CD14-positive monocyte (primary cell): ENCODE measurements around the gene WWC1. TPM values are rescaled to one million over a fixed set of nuclear protein-coding genes. Genes with fewer than 3 reads are reported as not detected.

Source experiments
- DNase-seq, 3 donors: peaks; one replicate each; pipeline ENCODE4 v3.0.0-alpha.2; 2011 to 2022
- H2AFZ ChIP-seq: 2 replicates; pipeline ENCODE4 v1.6.0; 2012; ENCODE audit warnings: mild to moderate bottlenecking, low read depth, low read length, inconsistent platforms; ENCODE audit not compliant: insufficient read depth, poor library complexity, severe bottlenecking
- H3K27ac ChIP-seq, 2 donors: 1 replicate in 1 of 2; 2 replicates in 1 of 2; pipeline ENCODE4 v1.5.1; 2012 to 2013; ENCODE audit warnings: low read length in 2 of 2, control low read depth in 1 of 2, inconsistent platforms in 1 of 2, low read depth in 1 of 2, mild to moderate bottlenecking in 1 of 2
- H3K27me3 ChIP-seq, 2 donors: one replicate each; pipeline versions ENCODE4 v1.6.0 to v1.6.1; 2011 to 2013; ENCODE audit warnings: low read length in 2 of 2; ENCODE audit not compliant: control insufficient read depth in 2 of 2, insufficient read depth in 2 of 2
- H3K36me3 ChIP-seq, 2 donors: replicated peaks in 1 of 2; 1 replicate in 1 of 2; 2 replicates in 1 of 2; pipeline versions ENCODE4 v1.5.1 to v1.6.1; 2012 to 2013; ENCODE audit warnings: low read length in 2 of 2, control low read depth in 1 of 2, inconsistent platforms in 1 of 2, mild to moderate bottlenecking in 1 of 2; ENCODE audit not compliant: insufficient read depth in 2 of 2, control insufficient read depth in 1 of 2
- H3K4me1 ChIP-seq, 2 donors: 1 replicate in 1 of 2; 2 replicates in 1 of 2; pipeline versions ENCODE4 v1.5.1 to v1.6.1; 2012 to 2013; ENCODE audit warnings: low read length in 2 of 2, control low read depth in 1 of 2, inconsistent platforms in 1 of 2, mild to moderate bottlenecking in 1 of 2, moderate library complexity in 1 of 2; ENCODE audit not compliant: insufficient read depth in 2 of 2, control insufficient read depth in 1 of 2
- H3K4me2 ChIP-seq: replicated peaks from 2 replicates; pipeline ENCODE3; 2012; ENCODE audit warnings: low read length, moderate library complexity, mild to moderate bottlenecking; ENCODE audit not compliant: poor library complexity, severe bottlenecking; ENCODE audit errors: extremely low read depth
- H3K4me3 ChIP-seq, 3 experiments: fragments of 200-600 bp in 1 of 3; sonication (generic) in 1 of 3; replicated peaks in 1 of 3; 1 replicate in 2 of 3; 2 replicates in 1 of 3; pipeline ENCODE4 v1.5.1; 2011 to 2013; ENCODE audit warnings: low read length in 3 of 3, mild to moderate bottlenecking in 3 of 3, control low read depth in 2 of 3, low read depth in 2 of 3, inconsistent platforms in 1 of 3, moderate library complexity in 1 of 3
- H3K79me2 ChIP-seq: 2 replicates; pipeline ENCODE4 v1.6.0; 2012; ENCODE audit warnings: mild to moderate bottlenecking, control low read depth, inconsistent platforms, low read length, moderate library complexity; ENCODE audit not compliant: insufficient read depth
- H3K9ac ChIP-seq: 2 replicates; pipeline ENCODE4 v1.6.0; 2017; ENCODE audit warnings: low read length, mild to moderate bottlenecking; ENCODE audit not compliant: insufficient read depth, poor library complexity, severe bottlenecking
- H3K9me3 ChIP-seq, 2 donors: replicated peaks in 1 of 2; 1 replicate in 1 of 2; 2 replicates in 1 of 2; pipeline versions ENCODE4 v1.5.1 to v1.6.1; 2012 to 2013; ENCODE audit warnings: low read length in 2 of 2, control low read depth in 1 of 2; ENCODE audit not compliant: control insufficient read depth in 1 of 2, insufficient read depth in 1 of 2
- H4K20me1 ChIP-seq: 2 replicates; pipeline ENCODE4 v1.6.0; 2012; ENCODE audit warnings: mild to moderate bottlenecking, low read length, control low read depth, moderate library complexity; ENCODE audit not compliant: insufficient read depth
- H3K27ac Mint-ChIP-seq, 7 donors: one replicate each; pipeline ENCODE4 v1.8.0; 2020; ENCODE audit warnings: mild to moderate bottlenecking in 7 of 7, mixed read lengths in 7 of 7, moderate library complexity in 6 of 7, inconsistent platforms in 2 of 7
- H3K27me3 Mint-ChIP-seq, 3 donors: one replicate each; pipeline ENCODE4 v1.8.0; 2021 to 2022; ENCODE audit warnings: low read depth in 3 of 3, mild to moderate bottlenecking in 3 of 3, mixed read lengths in 3 of 3, moderate library complexity in 3 of 3, inconsistent platforms in 1 of 3
- H3K36me3 Mint-ChIP-seq, 2 donors: one replicate each; pipeline ENCODE4 v1.8.0; 2020; ENCODE audit warnings: mixed read lengths in 2 of 2, inconsistent platforms in 1 of 2, mild to moderate bottlenecking in 1 of 2
- H3K4me1 Mint-ChIP-seq: one replicate; pipeline ENCODE4 v1.8.0; 2020; ENCODE audit warnings: mild to moderate bottlenecking, mixed read lengths
- H3K4me3 Mint-ChIP-seq, 2 donors: one replicate each; pipeline ENCODE4 v1.8.0; 2020; ENCODE audit warnings: mild to moderate bottlenecking in 2 of 2, mixed read lengths in 2 of 2, moderate library complexity in 1 of 2
- H3K9me3 Mint-ChIP-seq, 7 donors: one replicate each; pipeline ENCODE4 v1.8.0; 2020 to 2022; ENCODE audit warnings: mixed read lengths in 7 of 7, mild to moderate bottlenecking in 6 of 7, moderate library complexity in 6 of 7, inconsistent platforms in 2 of 7
- WGBS: methylation state at CpG from one replicate; pipeline ENCODE4 v1.1.5; 2013; ENCODE audit warnings: missing lambda C conversion rate; ENCODE audit not compliant: insufficient coverage; 5-methylcytosine and 5-hydroxymethylcytosine counted together
- intact Hi-C, 2 donors: fragments of 100-400 bp; cut with micrococcal nuclease; formaldehyde crosslinking; loops; one replicate each; pipeline versions ENCODE4 v1.15.0 to v1.15.1; 2023
- polyA plus RNA-seq, 3 donors: library from polyadenylated mRNA; depleted of rRNA in 1 of 3; unstranded in 2 of 3; stranded (reverse) in 1 of 3; fragments of 300-500 nt in 2 of 3; fragments of >200 nt in 1 of 3; fragmentation: Illumina TruSeq in 2 of 3; gene quantifications; 1 replicate in 2 of 3; 2 replicates in 1 of 3; pipeline ENCODE4 v1.2.3, GENCODE V29; 2012 to 2021
- TF ChIP-seq, protein P1 (sequence below): fragments of 200-600 bp; IDR thresholded peaks from one replicate; pipeline ENCODE4 v1.8.0; 2022; ENCODE audit warnings: antibody characterized with exemption, mild to moderate bottlenecking

Gene WWC1
- polyA plus RNA-seq, 3 donors, result not detected

DNA sequence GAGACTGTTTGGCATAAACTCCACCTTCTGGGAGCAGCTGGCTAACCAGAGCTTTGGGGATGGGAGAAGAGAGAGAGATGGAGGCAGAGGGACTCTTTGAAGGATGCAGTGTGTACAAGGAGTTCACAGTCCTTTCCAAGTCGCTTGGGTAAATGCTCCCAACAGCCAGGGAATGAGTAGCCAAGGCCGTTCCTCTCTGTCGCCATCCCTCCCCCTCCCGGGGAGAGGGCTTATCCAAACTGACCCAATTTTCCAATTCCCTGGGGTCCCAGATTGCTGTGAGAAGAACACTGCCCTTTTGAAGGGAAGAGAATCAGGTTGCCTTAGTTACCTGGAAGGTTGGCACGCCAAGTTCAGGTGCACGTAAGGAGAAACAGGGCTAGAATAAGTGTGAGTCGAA lies 7.9 kb downstream of the WWC1 start:
- TF ChIP-seq, protein P1, sequence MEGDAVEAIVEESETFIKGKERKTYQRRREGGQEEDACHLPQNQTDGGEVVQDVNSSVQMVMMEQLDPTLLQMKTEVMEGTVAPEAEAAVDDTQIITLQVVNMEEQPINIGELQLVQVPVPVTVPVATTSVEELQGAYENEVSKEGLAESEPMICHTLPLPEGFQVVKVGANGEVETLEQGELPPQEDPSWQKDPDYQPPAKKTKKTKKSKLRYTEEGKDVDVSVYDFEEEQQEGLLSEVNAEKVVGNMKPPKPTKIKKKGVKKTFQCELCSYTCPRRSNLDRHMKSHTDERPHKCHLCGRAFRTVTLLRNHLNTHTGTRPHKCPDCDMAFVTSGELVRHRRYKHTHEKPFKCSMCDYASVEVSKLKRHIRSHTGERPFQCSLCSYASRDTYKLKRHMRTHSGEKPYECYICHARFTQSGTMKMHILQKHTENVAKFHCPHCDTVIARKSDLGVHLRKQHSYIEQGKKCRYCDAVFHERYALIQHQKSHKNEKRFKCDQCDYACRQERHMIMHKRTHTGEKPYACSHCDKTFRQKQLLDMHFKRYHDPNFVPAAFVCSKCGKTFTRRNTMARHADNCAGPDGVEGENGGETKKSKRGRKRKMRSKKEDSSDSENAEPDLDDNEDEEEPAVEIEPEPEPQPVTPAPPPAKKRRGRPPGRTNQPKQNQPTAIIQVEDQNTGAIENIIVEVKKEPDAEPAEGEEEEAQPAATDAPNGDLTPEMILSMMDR, result no peak
- 92% methylated on average over 3 of the region's 7 CpGs for WGBS
- peaks cover 7 to 13% (median 9%) of the 10 kb centered on the region in 3 donors for H3K27me3 Mint-ChIP-seq

GRCh38 chr5:168300326-168301182 lies 9.1 kb downstream of the WWC1 start:
- TF ChIP-seq, protein P1, result no peak
- Mint-ChIP-seq H3K27me3 (peaks cover 0 to 5% (median 2%) of the 10 kb centered on the region in 3 donors), H3K36me3 (no peaks in the 10 kb centered on the region), H3K4me3 (no peak overlapping the region), H3K9me3 (no peaks in the 10 kb centered on the region), H3K27ac (no peak overlapping the region), H3K4me1 (no peaks in the 10 kb centered on the region)
- Histone ChIP-seq H3K9me3 (no peaks in the 10 kb centered on the region), H3K9ac (no peak overlapping the region), H3K36me3 (no peaks in the 10 kb centered on the region), H3K79me2 (no peaks in the 10 kb centered on the region), H2AFZ (no peak overlapping the region), H3K4me1 (no peaks in the 10 kb centered on the region), H3K4me3 (no peak overlapping the region), H3K27ac (no peak overlapping the region), H3K27me3 (no peaks in the 10 kb centered on the region), H4K20me1 (no peaks in the 10 kb centered on the region), H3K4me2 (no peak overlapping the region)
- intact Hi-C loops, result no loop called here
- no peak for DNase-seq
- WGBS, result 87% methylated on average over 5 of the region's 11 CpGs

More for the DNA sequence above, 7.9 kb downstream of the WWC1 start:
- no peak overlapping the region for H3K4me2 ChIP-seq
- H3K9me3 ChIP-seq, result no peaks in the 10 kb centered on the region
- DNase-seq, result no peak
- no peaks in the 10 kb centered on the region for H3K36me3 Mint-ChIP-seq
- no peaks in the 10 kb centered on the region for H3K4me1 Mint-ChIP-seq
- no peaks in the 10 kb centered on the region for H3K79me2 ChIP-seq
- no peak overlapping the region for H3K9ac ChIP-seq
- H4K20me1 ChIP-seq, result no peaks in the 10 kb centered on the region
- no peak overlapping the region for H3K27ac ChIP-seq
- intact Hi-C loops, result no loop called here
- H3K27ac Mint-ChIP-seq, result no peak overlapping the region
- no peaks in the 10 kb centered on the region for H3K36me3 ChIP-seq
- no peak overlapping the region for H2AFZ ChIP-seq
- H3K9me3 Mint-ChIP-seq, result no peaks in the 10 kb centered on the region
- H3K4me1 ChIP-seq, result no peaks in the 10 kb centered on the region
- H3K4me3 ChIP-seq, result no peak overlapping the region
- peaks cover 0 to 1% of the 10 kb centered on the region in 2 donors for H3K27me3 ChIP-seq
- no peak overlapping the region for H3K4me3 Mint-ChIP-seq
